Neuronal stem cell (in vitro differentiated cells): ENCODE data around the gene DCP1A.
"Not testable (repeated sequence)": the region's sequence is repeated elsewhere in the genome, so short reads cannot be mapped to it uniquely, and the experiment has no call there.

ENCODE experiments used
- DNase-seq: peaks from one replicate; pipeline ENCODE4 v3.0.0-alpha.2; 2013; ENCODE audit warnings: low spot score
- H2AFZ ChIP-seq: one replicate; pipeline ENCODE4 v1.6.1; 2013; ENCODE audit warnings: mild to moderate bottlenecking, low read length, inconsistent platforms
- H2AK5ac ChIP-seq: 2 replicates; pipeline ENCODE4 v1.6.1; 2013; ENCODE audit warnings: low read depth, mild to moderate bottlenecking, inconsistent platforms, low read length, moderate library complexity, mixed read lengths
- H2BK120ac ChIP-seq: 2 replicates; pipeline ENCODE4 v1.6.1; 2013; ENCODE audit warnings: low read depth, mild to moderate bottlenecking, inconsistent platforms, low read length, moderate library complexity, mixed read lengths
- H2BK12ac ChIP-seq: one replicate; pipeline ENCODE4 v1.6.1; 2013; ENCODE audit warnings: low read length, inconsistent platforms
- H2BK15ac ChIP-seq: 2 replicates; pipeline ENCODE4 v1.6.1; 2013; ENCODE audit warnings: mild to moderate bottlenecking, low read length, inconsistent platforms, mixed read lengths
- H2BK5ac ChIP-seq: one replicate; pipeline ENCODE4 v1.6.1; 2013; ENCODE audit warnings: inconsistent platforms, mild to moderate bottlenecking, low read length, moderate library complexity
- H3K14ac ChIP-seq: one replicate; pipeline ENCODE4 v1.6.1; 2013; ENCODE audit warnings: low read length, inconsistent platforms
- H3K18ac ChIP-seq: 2 replicates; pipeline ENCODE4 v1.6.1; 2013; ENCODE audit warnings: low read length, inconsistent platforms
- H3K23ac ChIP-seq: 2 replicates; pipeline ENCODE4 v1.6.1; 2013; ENCODE audit warnings: low read depth, mild to moderate bottlenecking, mixed read lengths, low read length, inconsistent platforms; ENCODE audit not compliant: poor library complexity
- H3K27ac ChIP-seq: replicated peaks from 3 replicates; pipeline ENCODE4 v1.5.1; 2013; ENCODE audit warnings: low read length, inconsistent platforms
- H3K27me3 ChIP-seq, 3 experiments: 2 replicates each; pipeline ENCODE4 v1.6.1; 2013; ENCODE audit warnings: low read length in 3 of 3, mild to moderate bottlenecking in 2 of 3, inconsistent platforms in 1 of 3, low read depth in 1 of 3, mixed read lengths in 1 of 3, moderate library complexity in 1 of 3; ENCODE audit not compliant: control insufficient read depth in 3 of 3, insufficient read depth in 3 of 3
- H3K36me3 ChIP-seq, 2 donors: replicated peaks in 1 of 2; 2 replicates each; pipeline ENCODE4 v1.6.1; 2013; ENCODE audit warnings: low read length in 2 of 2; ENCODE audit not compliant: control insufficient read depth in 2 of 2, insufficient read depth in 2 of 2
- H3K4ac ChIP-seq: 2 replicates; pipeline ENCODE4 v1.6.1; 2013; ENCODE audit warnings: inconsistent platforms, mild to moderate bottlenecking, low read length, moderate library complexity
- H3K4me1 ChIP-seq, 2 donors: 1 replicate in 1 of 2; 2 replicates in 1 of 2; pipeline ENCODE4 v1.6.1; 2013; ENCODE audit warnings: low read length in 2 of 2, low read depth in 1 of 2; ENCODE audit not compliant: control insufficient read depth in 2 of 2, insufficient read depth in 1 of 2
- H3K4me2 ChIP-seq: one replicate; pipeline ENCODE4 v1.6.1; 2013; ENCODE audit warnings: mild to moderate bottlenecking, low read length, inconsistent platforms; ENCODE audit not compliant: insufficient read depth, poor library complexity, severe bottlenecking
- H3K4me3 ChIP-seq, 2 donors: 2 replicates each; pipeline ENCODE4 v1.5.1; 2013; ENCODE audit warnings: low read length in 2 of 2, mild to moderate bottlenecking in 2 of 2, inconsistent platforms in 1 of 2, moderate library complexity in 1 of 2
- H3K79me1 ChIP-seq: one replicate; pipeline ENCODE4 v1.6.1; 2013; ENCODE audit warnings: low read depth, mild to moderate bottlenecking, inconsistent platforms, low read length, moderate library complexity
- H3K9ac ChIP-seq: one replicate; pipeline ENCODE4 v1.6.1; 2013; ENCODE audit warnings: mild to moderate bottlenecking, low read depth, low read length, inconsistent platforms; ENCODE audit not compliant: poor library complexity
- H3K9me3 ChIP-seq, 2 donors: replicated peaks in 1 of 2; 2 replicates each; pipeline versions ENCODE3 to v1.6.1; 2013; ENCODE audit warnings: low read length in 2 of 2, mild to moderate bottlenecking in 2 of 2, inconsistent platforms in 1 of 2, low read depth in 1 of 2, mixed read lengths in 1 of 2, moderate library complexity in 1 of 2; ENCODE audit not compliant: control insufficient read depth in 2 of 2, insufficient read depth in 1 of 2
- H4K8ac ChIP-seq: one replicate; pipeline ENCODE4 v1.6.1; 2013; ENCODE audit warnings: low read depth, mild to moderate bottlenecking, inconsistent platforms, low read length, moderate library complexity
- H4K91ac ChIP-seq: one replicate; pipeline ENCODE4 v1.6.1; 2013; ENCODE audit warnings: low read length, low read depth, mild to moderate bottlenecking, inconsistent platforms; ENCODE audit not compliant: poor library complexity
- WGBS, 2 donors: extraction: QIAGEN DNeasy Blood & Tissue Kit; methylation state at CpG; one replicate each; pipeline ENCODE4 v1.1.7; 2013; ENCODE audit warnings: missing lambda C conversion rate in 2 of 2, mixed read lengths in 1 of 2; ENCODE audit not compliant: insufficient read length in 2 of 2, insufficient replicate concordance in 1 of 2; ENCODE audit errors: extremely low coverage in 2 of 2; 5-methylcytosine and 5-hydroxymethylcytosine counted together

The DCP1A gene

DNA sequence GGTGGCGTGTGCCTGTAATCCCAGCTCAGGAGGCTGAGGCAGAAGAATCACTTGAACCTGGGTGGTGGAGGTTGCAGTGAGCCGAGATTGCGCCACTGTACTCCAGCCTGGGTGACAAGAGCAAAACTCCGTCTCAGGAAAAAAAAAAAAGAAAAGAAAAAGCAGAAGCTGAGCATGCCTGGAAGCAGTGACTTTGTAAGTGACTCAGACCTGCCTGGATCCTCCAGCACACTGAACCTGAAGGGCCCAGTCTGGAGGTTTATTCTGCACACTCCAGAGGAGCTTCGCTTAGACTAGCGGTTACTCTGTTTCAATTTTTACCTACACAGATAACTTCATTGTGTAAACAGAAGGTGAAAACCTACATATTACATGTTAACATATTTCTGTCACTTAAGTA, 19.4 kb downstream of the DCP1A start:
- not testable (repeated sequence) for H2AK5ac ChIP-seq, H3K4me1 ChIP-seq, H3K23ac ChIP-seq, DNase-seq, H3K79me1 ChIP-seq, H3K27me3 ChIP-seq, H3K4me2 ChIP-seq, H3K14ac ChIP-seq, H2BK120ac ChIP-seq, H2AFZ ChIP-seq, H3K4ac ChIP-seq, H4K91ac ChIP-seq, H3K4me3 ChIP-seq, H2BK12ac ChIP-seq, H2BK15ac ChIP-seq, H3K27ac ChIP-seq, H3K18ac ChIP-seq, H3K9ac ChIP-seq, H2BK5ac ChIP-seq, H4K8ac ChIP-seq
- Histone ChIP-seq H3K36me3 (peaks cover 5 to 80% of the 10 kb centered on the region in 2 donors), H3K9me3 (peaks cover 4 to 16% of the 10 kb centered on the region in 2 donors)
- WGBS, 2 donors = no CpG with 5 or more reads among the region's 6 CpGs

DNA sequence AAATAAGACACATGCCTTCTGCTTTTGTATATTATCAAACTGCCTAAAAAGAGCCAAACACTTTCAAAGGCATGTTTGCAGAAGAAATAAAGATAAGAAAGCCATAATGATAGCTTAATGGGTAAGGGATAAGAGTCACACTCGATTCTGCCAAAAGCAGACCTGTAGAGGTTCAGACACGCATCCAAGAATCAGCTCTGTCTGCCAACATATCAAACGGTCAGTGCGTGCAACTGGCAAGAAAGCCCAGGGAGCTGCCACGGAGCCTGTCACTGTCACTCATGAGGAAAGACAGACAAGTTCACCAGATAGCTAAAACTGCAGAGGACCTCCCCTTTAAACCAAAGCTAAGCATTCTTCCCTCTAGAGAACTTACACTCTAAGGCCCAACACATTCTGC, 23.2 kb downstream of the DCP1A start:
- Histone ChIP-seq H3K4ac (no peak overlapping the region), H2BK120ac (no peak overlapping the region), H3K4me2 (no peak overlapping the region), H3K4me3 (no peak overlapping the region), H3K23ac (no peak overlapping the region), H2AK5ac (no peak overlapping the region), H3K18ac (no peak overlapping the region), H3K27ac (no peak overlapping the region), H3K36me3 (peaks cover 4 to 75% of the 10 kb centered on the region in 2 donors), H4K8ac (no peak overlapping the region), H3K14ac (no peak overlapping the region), H3K4me1 (no peaks in the 10 kb centered on the region), H3K27me3 (no peaks in the 10 kb centered on the region), H3K9ac (no peak overlapping the region), H2BK12ac (no peak overlapping the region), H2AFZ (no peak overlapping the region), H2BK5ac (no peak overlapping the region), H3K79me1 (no peaks in the 10 kb centered on the region), H4K91ac (no peak overlapping the region), H3K9me3 (peaks cover 4 to 22% of the 10 kb centered on the region in 2 donors), H2BK15ac (no peak overlapping the region)
- WGBS, 2 donors = no CpG with 5 or more reads among the region's 5 CpGs
- no peak for DNase-seq

DNA sequence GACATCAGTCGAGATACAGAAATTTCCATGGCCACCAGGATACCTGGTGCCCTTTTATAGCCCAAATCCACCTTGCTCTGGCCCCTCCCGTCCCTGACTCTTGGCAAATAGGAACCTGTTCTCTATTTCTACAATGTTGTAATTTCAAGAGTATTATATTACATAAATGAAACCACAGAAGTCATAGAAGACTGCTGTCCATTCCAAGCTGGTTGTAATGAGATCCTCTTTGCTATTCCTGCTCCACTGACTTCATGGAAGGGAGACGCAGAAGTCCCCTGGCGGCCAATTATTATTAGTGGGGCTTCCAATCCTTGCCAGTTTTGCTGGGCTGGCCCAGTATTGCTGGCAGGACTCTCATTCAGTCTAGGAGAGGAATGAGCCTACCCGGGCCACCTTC, 26.6 kb downstream of the DCP1A start:
- H2AK5ac ChIP-seq = no peak overlapping the region
- no CpG with 5 or more reads among the region's 5 CpGs for WGBS, 2 donors
- no peak for DNase-seq

DNA sequence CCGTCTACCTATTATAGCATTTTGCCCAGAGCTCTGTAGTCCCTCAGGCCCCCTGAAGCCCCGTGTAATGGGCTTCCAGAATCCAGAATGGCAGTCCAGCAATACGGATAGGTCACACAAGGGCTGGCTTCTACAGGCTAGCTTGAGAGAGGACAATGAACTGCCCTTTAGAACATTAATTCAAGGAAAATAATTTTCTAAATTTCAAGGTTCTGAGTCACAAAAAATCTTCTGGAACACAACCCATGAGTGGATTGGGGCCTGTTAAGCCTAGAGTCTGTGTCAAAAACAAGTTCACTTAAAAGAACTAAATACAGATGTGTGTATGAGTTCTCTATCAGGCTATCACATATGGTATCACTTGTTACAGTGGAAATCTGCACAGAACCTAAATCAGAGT, 28.8 kb downstream of the DCP1A start:
- Histone ChIP-seq H3K27me3 (no peaks in the 10 kb centered on the region), H3K9ac (no peak overlapping the region), H3K4me3 (no peak overlapping the region), H2BK5ac (no peak overlapping the region), H3K18ac (no peak overlapping the region), H3K4me1 (no peaks in the 10 kb centered on the region), H3K23ac (no peak overlapping the region), H4K8ac (no peak overlapping the region), H3K9me3 (peaks cover 0 to 14% of the 10 kb centered on the region in 2 donors), H3K4ac (no peak overlapping the region), H3K79me1 (no peaks in the 10 kb centered on the region), H4K91ac (no peak overlapping the region), H2BK15ac (no peak overlapping the region), H3K36me3 (peaks cover 9 to 73% of the 10 kb centered on the region in 2 donors), H3K4me2 (no peak overlapping the region), H2BK120ac (no peak overlapping the region), H3K27ac (no peak overlapping the region), H2AFZ (no peak overlapping the region), H2AK5ac (no peak overlapping the region), H3K14ac (no peak overlapping the region), H2BK12ac (no peak overlapping the region)
- DNase-seq = no peak
- WGBS, 2 donors = no CpG with 5 or more reads among the region's 3 CpGs

More for the DNA sequence above, 26.6 kb downstream of the DCP1A start:
- Histone ChIP-seq H3K27me3 (no peaks in the 10 kb centered on the region), H3K27ac (no peak overlapping the region), H2BK120ac (no peak overlapping the region), H3K4me1 (no peaks in the 10 kb centered on the region), H3K4ac (no peak overlapping the region), H3K4me2 (no peak overlapping the region), H2BK15ac (no peak overlapping the region), H3K9me3 (peaks cover 0 to 14% of the 10 kb centered on the region in 2 donors), H3K18ac (no peak overlapping the region), H3K14ac (no peak overlapping the region), H4K8ac (no peak overlapping the region), H3K36me3 (peaks cover 9 to 79% of the 10 kb centered on the region in 2 donors), H3K9ac (no peak overlapping the region), H3K79me1 (no peaks in the 10 kb centered on the region), H4K91ac (no peak overlapping the region), H2AFZ (no peak overlapping the region), H3K23ac (no peak overlapping the region), H3K4me3 (no peak overlapping the region), H2BK12ac (no peak overlapping the region), H2BK5ac (no peak overlapping the region)
